Mucosa of descending colon (tissue), 3 donors: Measurements from ENCODE around the gene GZF1. TPM values are rescaled to one million over a fixed set of nuclear protein-coding genes. Genes with fewer than 3 reads are reported as not detected.

Experiments used
- ATAC-seq: fragments of 200-7000 bp; cut with Tn5 transposase; one replicate; pipeline ENCODE4 v1.9.1; 2020; ENCODE audit warnings: mild to moderate bottlenecking, moderate library complexity
- DNase-seq, 3 donors: peaks; one replicate each; pipeline ENCODE4 v3.0.0-alpha.2; 2020
- H3K36me3 ChIP-seq: fragments of 200-600 bp; one replicate; pipeline ENCODE4 v1.8.0; 2021; ENCODE audit warnings: low read depth, mild to moderate bottlenecking
- H3K4me1 ChIP-seq: fragments of 200-600 bp; one replicate; pipeline ENCODE4 v1.8.0; 2021; ENCODE audit warnings: low read depth, mild to moderate bottlenecking
- H3K4me3 ChIP-seq: fragments of 200-600 bp; one replicate; pipeline ENCODE4 v1.8.0; 2021; ENCODE audit warnings: mild to moderate bottlenecking
- H3K9me3 ChIP-seq: fragments of 200-600 bp; one replicate; pipeline ENCODE4 v1.8.0; 2021; ENCODE audit warnings: mild to moderate bottlenecking
- intact Hi-C, 2 donors: fragments of 100-400 bp; cut with DNase I in 1 of 2; cut with micrococcal nuclease in 1 of 2; formaldehyde crosslinking; loops; one replicate each; pipeline versions ENCODE4 v1.11.0 to v1.11.1; 2022; cut with DNase I, micrococcal nuclease
- total RNA-seq, 3 donors: library from RNA; stranded (reverse); fragmentation: NEBNext Ultra II Directional in 2 of 3; extraction: Animal tissue kit (Norgen Biotek cat#: 25700) in 2 of 3; gene quantifications; one replicate each; pipeline versions ENCODE4 v1.2.1 to v1.2.4, GENCODE V29; 2021 to 2023
- TF ChIP-seq, protein P1 (sequence below): fragments of 200-600 bp; IDR thresholded peaks from one replicate; pipeline ENCODE4 v1.8.0; 2022; ENCODE audit warnings: antibody characterized with exemption, mild to moderate bottlenecking
- donor health status: DM: no; HTN: no; CAD: no; lungs with moderate emphysema.
- donor health status: DM: no; HTN: no; CAD: no.
- donor health status: DM: no; HTN: yes; CAD: no.

GZF1 gene
- total RNA-seq, 3 donors from 2014 or later = 5.8 to 16.2 (median 9.3) TPM

DNA sequence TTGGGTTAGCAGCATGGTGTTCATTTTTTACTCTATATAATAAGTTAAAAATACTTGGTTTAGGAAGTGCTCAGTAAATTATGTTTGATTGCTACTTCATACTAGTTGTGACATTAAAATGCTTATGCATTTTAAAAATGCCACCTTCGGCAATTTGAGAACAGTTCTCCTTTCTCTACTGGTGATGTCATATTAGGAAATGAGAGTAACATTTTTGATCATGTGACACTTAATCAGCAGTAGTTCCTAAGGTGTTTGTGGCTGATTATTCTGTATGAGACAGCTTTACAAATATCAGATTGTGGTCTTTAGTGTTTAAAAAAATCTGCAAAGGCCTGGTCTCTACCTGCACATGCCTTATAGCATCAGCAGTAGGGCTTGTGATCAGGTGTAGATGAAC lies 4.4 kb downstream of the GZF1 start:
- TF ChIP-seq, protein P1, sequence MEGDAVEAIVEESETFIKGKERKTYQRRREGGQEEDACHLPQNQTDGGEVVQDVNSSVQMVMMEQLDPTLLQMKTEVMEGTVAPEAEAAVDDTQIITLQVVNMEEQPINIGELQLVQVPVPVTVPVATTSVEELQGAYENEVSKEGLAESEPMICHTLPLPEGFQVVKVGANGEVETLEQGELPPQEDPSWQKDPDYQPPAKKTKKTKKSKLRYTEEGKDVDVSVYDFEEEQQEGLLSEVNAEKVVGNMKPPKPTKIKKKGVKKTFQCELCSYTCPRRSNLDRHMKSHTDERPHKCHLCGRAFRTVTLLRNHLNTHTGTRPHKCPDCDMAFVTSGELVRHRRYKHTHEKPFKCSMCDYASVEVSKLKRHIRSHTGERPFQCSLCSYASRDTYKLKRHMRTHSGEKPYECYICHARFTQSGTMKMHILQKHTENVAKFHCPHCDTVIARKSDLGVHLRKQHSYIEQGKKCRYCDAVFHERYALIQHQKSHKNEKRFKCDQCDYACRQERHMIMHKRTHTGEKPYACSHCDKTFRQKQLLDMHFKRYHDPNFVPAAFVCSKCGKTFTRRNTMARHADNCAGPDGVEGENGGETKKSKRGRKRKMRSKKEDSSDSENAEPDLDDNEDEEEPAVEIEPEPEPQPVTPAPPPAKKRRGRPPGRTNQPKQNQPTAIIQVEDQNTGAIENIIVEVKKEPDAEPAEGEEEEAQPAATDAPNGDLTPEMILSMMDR = no peak
- H3K4me3 ChIP-seq = no peak overlapping the region
- DNase-seq (no peak), ATAC-seq (no peak)
- peaks cover 4% of the 10 kb centered on the region for H3K36me3 ChIP-seq
- no peaks in the 10 kb centered on the region for H3K9me3 ChIP-seq
- intact Hi-C loops = no loop called here
- peaks cover 17% of the 10 kb centered on the region for H3K4me1 ChIP-seq

DNA sequence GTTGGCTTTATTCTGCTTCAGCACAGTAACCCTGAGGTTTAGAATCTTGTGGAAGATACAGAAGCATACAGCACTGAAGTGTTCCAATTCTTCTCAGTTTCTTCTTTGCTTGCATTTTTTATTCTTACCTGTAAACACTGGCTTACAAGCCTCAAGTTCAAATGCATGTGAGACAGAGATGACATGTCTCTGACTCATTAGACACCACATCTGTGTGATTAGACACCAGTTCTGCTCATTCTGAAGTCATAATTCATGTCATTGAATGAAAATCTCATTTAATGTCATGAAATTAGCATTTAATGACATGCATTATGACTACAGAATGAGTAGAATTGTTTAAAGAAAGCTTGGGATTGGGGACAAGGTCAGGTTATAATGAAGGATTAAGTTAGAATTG lies 5.8 kb downstream of the GZF1 start:
- ATAC-seq (no peak), DNase-seq (no peak)
- intact Hi-C loops = no loop called here
- no peaks in the 10 kb centered on the region for H3K9me3 ChIP-seq
- TF ChIP-seq, protein P1 = no peak
- peaks cover 15% of the 10 kb centered on the region for H3K4me1 ChIP-seq
- H3K4me3 ChIP-seq = no peak overlapping the region
- H3K36me3 ChIP-seq = peaks cover 4% of the 10 kb centered on the region

DNA sequence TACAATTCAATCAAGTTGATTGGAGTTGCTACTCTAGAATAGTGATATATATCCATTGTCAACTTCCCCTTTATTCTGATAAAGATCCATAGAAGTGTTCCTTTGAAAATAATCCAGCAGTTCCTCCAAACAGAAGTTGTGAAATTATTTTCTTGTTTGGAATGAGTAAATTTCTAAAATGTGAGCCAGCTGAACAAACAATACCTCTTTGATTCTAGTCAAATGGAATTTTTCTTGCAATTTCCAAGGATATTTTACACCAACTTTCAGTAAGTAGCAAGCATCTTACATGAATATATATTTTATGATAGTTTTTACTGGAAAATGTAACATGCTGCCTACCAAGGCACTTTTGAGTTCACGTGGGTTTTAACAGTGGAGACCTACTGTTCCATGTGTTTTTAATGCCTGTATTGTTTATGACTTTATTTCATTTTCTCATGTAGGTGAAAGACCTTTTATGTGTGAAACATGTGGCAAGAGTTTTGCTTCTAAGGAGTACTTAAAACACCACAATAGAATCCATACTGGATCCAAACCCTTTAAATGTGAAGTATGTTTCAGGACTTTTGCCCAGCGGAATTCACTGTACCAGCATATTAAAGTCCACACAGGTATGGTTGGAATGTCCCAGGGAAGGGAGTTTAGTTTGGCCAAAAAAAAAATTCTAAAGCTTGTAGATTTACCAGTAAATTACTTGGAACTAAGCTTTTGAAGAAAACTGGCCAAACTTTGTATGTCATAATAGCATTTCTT lies 6.5 kb downstream of the GZF1 start:
- Histone ChIP-seq H3K9me3 (no peaks in the 10 kb centered on the region), H3K36me3 (peaks cover 4% of the 10 kb centered on the region), H3K4me1 (peaks cover 8% of the 10 kb centered on the region), H3K4me3 (no peak overlapping the region)
- no peak for ATAC-seq
- TF ChIP-seq, protein P1 = no peak
- no peak for DNase-seq
- intact Hi-C loops = no loop called here

DNA sequence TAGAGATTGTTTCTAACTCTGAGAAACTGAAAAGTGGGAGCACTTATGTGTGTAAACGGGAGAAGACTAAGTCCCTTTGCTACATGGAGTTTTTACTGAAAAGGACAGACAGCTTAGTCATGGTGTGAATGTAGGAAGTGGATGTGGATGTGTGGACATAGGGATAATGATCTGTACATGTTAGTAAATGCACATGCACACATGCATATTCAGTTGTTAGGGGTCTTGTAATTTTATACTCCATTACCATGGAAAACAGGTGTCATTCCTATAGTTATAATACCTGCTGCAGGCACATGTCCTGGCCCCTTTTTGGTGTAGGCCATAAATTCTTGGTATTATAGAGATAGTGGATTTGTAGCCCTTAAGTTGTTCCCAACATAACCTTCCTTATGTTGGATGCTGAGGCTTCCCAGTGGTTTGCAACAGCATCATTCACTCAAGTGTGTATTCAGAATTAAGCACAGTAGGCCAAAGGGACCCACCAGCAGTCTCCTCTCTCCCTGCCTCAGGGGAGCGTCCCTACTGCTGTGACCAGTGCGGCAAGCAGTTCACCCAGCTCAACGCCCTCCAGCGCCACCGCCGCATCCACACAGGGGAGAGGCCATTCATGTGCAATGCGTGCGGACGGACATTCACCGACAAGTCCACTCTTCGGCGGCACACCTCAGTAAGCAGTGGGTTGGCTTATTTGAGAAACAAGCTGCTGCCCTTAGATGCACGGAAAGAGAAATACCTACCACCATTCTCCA lies 7.3 kb downstream of the GZF1 start:
- DNase-seq (no peak), ATAC-seq (no peak)
- TF ChIP-seq, protein P1 = no peak
- intact Hi-C loops = no loop called here
- H3K9me3 ChIP-seq = no peaks in the 10 kb centered on the region
- peaks cover 6% of the 10 kb centered on the region for H3K4me1 ChIP-seq
- no peak overlapping the region for H3K4me3 ChIP-seq
- peaks cover 4% of the 10 kb centered on the region for H3K36me3 ChIP-seq

DNA sequence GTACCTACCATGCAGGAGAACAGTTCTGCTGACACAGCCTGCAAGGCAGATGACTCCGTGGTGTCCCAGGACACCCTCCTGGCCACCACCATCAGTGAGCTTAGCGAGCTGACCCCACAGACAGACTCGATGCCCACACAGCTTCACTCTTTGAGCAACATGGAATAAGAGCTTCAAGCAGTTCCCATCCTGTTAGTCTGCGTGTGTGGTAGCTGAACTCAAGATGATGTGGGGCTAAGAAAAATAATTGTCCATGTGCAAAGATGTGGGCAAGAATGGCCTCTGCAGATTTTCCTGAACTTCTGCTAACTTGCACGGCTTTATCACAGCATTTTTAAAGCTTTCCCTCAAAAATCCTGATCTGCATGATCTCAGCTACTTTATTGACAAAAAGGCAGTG lies 8.3 kb downstream of the GZF1 start:
- peaks cover 4% of the 10 kb centered on the region for H3K36me3 ChIP-seq
- no peaks in the 10 kb centered on the region for H3K9me3 ChIP-seq
- H3K4me1 ChIP-seq = peaks cover 6% of the 10 kb centered on the region
- no peak overlapping the region for H3K4me3 ChIP-seq
- no peak for ATAC-seq
- intact Hi-C loops = no loop called here
- no peak for DNase-seq
- TF ChIP-seq, protein P1 = no peak
